GM18858 (cell line): ENCODE measurements around the gene CCN2.

Source experiments
- ATAC-seq: cut with Tn5 transposase; IDR thresholded peaks from one replicate; pipeline ENCODE4 v1.9.1; 2021; ENCODE audit not compliant: unreplicated experiment

Gene CCN2

GRCh38 chr6:131950767-131951575 lies at the start of gene CCN2:
Gene CCN2 (minus strand): TSS chr6:131951372. CDS start chr6:131951172, 200 bp downstream.
- no peak for ATAC-seq

GRCh38 chr6:132000296-132000695 lies 49.1 kb upstream of the CCN2 start:
- ATAC-seq: no peak

GRCh38 chr6:131999545-132000146 lies 48.5 kb upstream of the CCN2 start:
- no peak for ATAC-seq

- ATAC-seq: no peak
Observed at GRCh38 chr6:131998255-131998982, 47.2 kb upstream of the CCN2 start.

- ATAC-seq: no peak
Observed at GRCh38 chr6:131997429-131998153, 46.4 kb upstream of the CCN2 start.

- ATAC-seq: no peak
Observed at GRCh38 chr6:131995917-131996316, 44.7 kb upstream of the CCN2 start.

GRCh38 chr6:131992557-131992956 lies 41.4 kb upstream of the CCN2 start:
- ATAC-seq: no peak

GRCh38 chr6:131989036-131989435 lies 37.9 kb upstream of the CCN2 start:
- no peak for ATAC-seq

GRCh38 chr6:131982740-131983259 lies 31.6 kb upstream of the CCN2 start:
- no peak for ATAC-seq

- ATAC-seq: no peak
Observed at GRCh38 chr6:131981624-131981978, 30.4 kb upstream of the CCN2 start.

GRCh38 chr6:131980791-131981623 lies 29.8 kb upstream of the CCN2 start:
- no peak for ATAC-seq

GRCh38 chr6:131980338-131980790 lies 29.2 kb upstream of the CCN2 start:
- ATAC-seq: no peak

- no peak for ATAC-seq
Observed at GRCh38 chr6:131979515-131980337, 28.6 kb upstream of the CCN2 start.

GRCh38 chr6:131978522-131978921 lies 27.4 kb upstream of the CCN2 start:
- ATAC-seq: no peak

- no peak for ATAC-seq
Observed at GRCh38 chr6:131976545-131977061, 25.4 kb upstream of the CCN2 start.

- no peak for ATAC-seq
Observed at GRCh38 chr6:131972741-131973140, 21.6 kb upstream of the CCN2 start.

GRCh38 chr6:131970076-131970859 lies 19.1 kb upstream of the CCN2 start:
- ATAC-seq: no peak

GRCh38 chr6:131968656-131969055 lies 17.5 kb upstream of the CCN2 start:
- no peak for ATAC-seq
